ENCODE measurements around the gene STX3.
A peak's percentile ranks its signal among the peaks of the same experiment; 100 is the strongest.
"Not testable (repeated sequence)": the region's sequence is repeated elsewhere in the genome, so short reads cannot be mapped to it uniquely, and the experiment has no call there.

STX3 gene

GRCh38 chr11:59787255-59787588 lies 32.0 kb downstream of the STX3 start:
- no peak for DNase-seq (ENCODE audit: low read depth in 1 of 2, low spot score in 1 of 2)

GRCh38 chr11:59787816-59788215 lies 32.6 kb downstream of the STX3 start:
- DNase-seq (ENCODE audit: low read depth in 1 of 2, low spot score in 1 of 2), result no peak

GRCh38 chr11:59791639-59792038 lies 36.5 kb downstream of the STX3 start:
- no peak for DNase-seq (ENCODE audit: low read depth in 1 of 2, low spot score in 1 of 2)

GRCh38 chr11:59792507-59792906 lies 37.3 kb downstream of the STX3 start:
- no peak for DNase-seq (ENCODE audit: low read depth in 1 of 2, low spot score in 1 of 2)

GRCh38 chr11:59794417-59794816 lies 39.2 kb downstream of the STX3 start:
- no peak for DNase-seq (ENCODE audit: low read depth in 1 of 2, low spot score in 1 of 2)

GRCh38 chr11:59800390-59801025 lies 45.3 kb downstream of the STX3 start:
- no peak for DNase-seq (ENCODE audit: low read depth in 1 of 2, low spot score in 1 of 2)

- DNase-seq (ENCODE audit: low read depth in 1 of 2, low spot score in 1 of 2), result no peak
These were observed 46.1 kb downstream of the STX3 start for GRCh38 chr11:59801160-59801706.

- DNase-seq (ENCODE audit: low read depth in 1 of 2, low spot score in 1 of 2), result no peak
These were observed 46.9 kb downstream of the STX3 start for GRCh38 chr11:59801981-59802638.

- peak in 1 of 2 donors; percentile 6 for DNase-seq (ENCODE audit: low read depth in 1 of 2, low spot score in 1 of 2)
These were observed 47.5 kb downstream of the STX3 start for GRCh38 chr11:59802639-59803176.

GRCh38 chr11:59804061-59804460 lies 48.9 kb downstream of the STX3 start:
- DNase-seq (ENCODE audit: low read depth in 1 of 2, low spot score in 1 of 2), result no peak

- no peak for DNase-seq (ENCODE audit: low read depth in 1 of 2, low spot score in 1 of 2)
These were observed 52.0 kb downstream of the STX3 start for GRCh38 chr11:59807047-59807610.

- DNase-seq (ENCODE audit: low read depth in 1 of 2, low spot score in 1 of 2), result peak; percentile 79 to 84
These were observed 55.2 kb downstream of the STX3 start, which contains the start of gene MRPL16 for GRCh38 chr11:59810189-59810910. Gene MRPL16 (minus strand): TSS chr11:59810778. CDS start chr11:59810658, 120 bp downstream.

- no peak for DNase-seq (ENCODE audit: low read depth in 1 of 2, low spot score in 1 of 2)
These were observed 55.7 kb downstream of the STX3 start for GRCh38 chr11:59810911-59811259.

GRCh38 chr11:59812220-59812619 lies 57.0 kb downstream of the STX3 start:
- DNase-seq (ENCODE audit: low read depth in 1 of 2, low spot score in 1 of 2), result no peak

GRCh38 chr11:59813364-59813763 lies 58.2 kb downstream of the STX3 start:
- DNase-seq (ENCODE audit: low read depth in 1 of 2, low spot score in 1 of 2), result no peak

GRCh38 chr11:59814021-59814420 lies 58.8 kb downstream of the STX3 start:
- no peak for DNase-seq (ENCODE audit: low read depth in 1 of 2, low spot score in 1 of 2)

GRCh38 chr11:59815754-59816153 lies 60.6 kb downstream of the STX3 start:
- DNase-seq (ENCODE audit: low read depth in 1 of 2, low spot score in 1 of 2), result no peak

- DNase-seq (ENCODE audit: low read depth in 1 of 2, low spot score in 1 of 2), result not testable (repeated sequence)
These were observed 61.3 kb downstream of the STX3 start for GRCh38 chr11:59816434-59816833.

- DNase-seq (ENCODE audit: low read depth in 1 of 2, low spot score in 1 of 2), result no peak
These were observed 63.4 kb downstream of the STX3 start for GRCh38 chr11:59818572-59818971.

GRCh38 chr11:59822989-59823566 lies 67.9 kb downstream of the STX3 start:
- DNase-seq (ENCODE audit: low read depth in 1 of 2, low spot score in 1 of 2), result no peak

GRCh38 chr11:59829358-59829757 lies 74.2 kb downstream of the STX3 start:
- DNase-seq (ENCODE audit: low read depth in 1 of 2, low spot score in 1 of 2), result no peak
